ENCODE results near the gene KCNQ5.

Gene KCNQ5

GRCh38 chr6:73081955-73082354, 460.1 kb downstream of the KCNQ5 start:
- Histone ChIP-seq H4K20me1 (ENCODE audit: insufficient read depth) (no peaks in the 10 kb centered on the region), H3K4me3 (IDR thresholded peaks at IDR 0.05; ENCODE audit: insufficient read depth, low read depth, low read length) (no peak overlapping the region), H3K9ac (no peak overlapping the region), H3K36me3 (ENCODE audit: insufficient read depth) (no peaks in the 10 kb centered on the region), H3K27me3 (ENCODE audit: insufficient read depth, low read depth) (no peaks in the 10 kb centered on the region), H2AFZ (ENCODE audit: low read depth) (no peak overlapping the region), H3K79me2 (ENCODE audit: insufficient read depth, low read depth) (no peaks in the 10 kb centered on the region), H3K4me2 (no peak overlapping the region), H3K27ac (no peak overlapping the region), H3K4me1 (ENCODE audit: low read depth, poor library complexity, severe bottlenecking) (no peaks in the 10 kb centered on the region)
- TF ChIP-seq CTCF (conservative IDR thresholded peaks at IDR 0.05; ENCODE audit: low read depth, low read length): no peak

GRCh38 chr6:73083886-73084285, 462.0 kb downstream of the KCNQ5 start:
- H4K20me1 ChIP-seq (ENCODE audit: insufficient read depth): no peaks in the 10 kb centered on the region
- H2AFZ ChIP-seq (ENCODE audit: low read depth): no peak overlapping the region
- no peak for TF ChIP-seq CTCF (conservative IDR thresholded peaks at IDR 0.05; ENCODE audit: low read depth, low read length)
- H3K27ac ChIP-seq: no peak overlapping the region
- H3K9ac ChIP-seq: no peak overlapping the region
- H3K36me3 ChIP-seq (ENCODE audit: insufficient read depth): no peaks in the 10 kb centered on the region
- no peaks in the 10 kb centered on the region for H3K4me1 ChIP-seq (ENCODE audit: low read depth, poor library complexity, severe bottlenecking)
- no peaks in the 10 kb centered on the region for H3K27me3 ChIP-seq (ENCODE audit: insufficient read depth, low read depth)
- H3K4me3 ChIP-seq (IDR thresholded peaks at IDR 0.05; ENCODE audit: insufficient read depth, low read depth, low read length): no peak overlapping the region
- no peaks in the 10 kb centered on the region for H3K79me2 ChIP-seq (ENCODE audit: insufficient read depth, low read depth)
- no peak overlapping the region for H3K4me2 ChIP-seq

GRCh38 chr6:73085443-73085871, 463.6 kb downstream of the KCNQ5 start:
- no peaks in the 10 kb centered on the region for H3K36me3 ChIP-seq (ENCODE audit: insufficient read depth)
- H3K27me3 ChIP-seq (ENCODE audit: insufficient read depth, low read depth): no peaks in the 10 kb centered on the region
- no peak overlapping the region for H3K4me3 ChIP-seq (IDR thresholded peaks at IDR 0.05; ENCODE audit: insufficient read depth, low read depth, low read length)
- H3K79me2 ChIP-seq (ENCODE audit: insufficient read depth, low read depth): no peaks in the 10 kb centered on the region
- H3K9ac ChIP-seq: no peak overlapping the region
- H2AFZ ChIP-seq (ENCODE audit: low read depth): no peak overlapping the region
- no peak overlapping the region for H3K27ac ChIP-seq
- no peaks in the 10 kb centered on the region for H3K4me1 ChIP-seq (ENCODE audit: low read depth, poor library complexity, severe bottlenecking)
- no peak overlapping the region for H3K4me2 ChIP-seq
- TF ChIP-seq CTCF (conservative IDR thresholded peaks at IDR 0.05; ENCODE audit: low read depth, low read length): no peak
- H4K20me1 ChIP-seq (ENCODE audit: insufficient read depth): no peaks in the 10 kb centered on the region

- H3K4me3 ChIP-seq (IDR thresholded peaks at IDR 0.05; ENCODE audit: insufficient read depth, low read depth, low read length): no peak overlapping the region
- no peak overlapping the region for H3K9ac ChIP-seq
- no peak for TF ChIP-seq CTCF (conservative IDR thresholded peaks at IDR 0.05; ENCODE audit: low read depth, low read length)
- no peaks in the 10 kb centered on the region for H3K4me1 ChIP-seq (ENCODE audit: low read depth, poor library complexity, severe bottlenecking)
- H4K20me1 ChIP-seq (ENCODE audit: insufficient read depth): no peaks in the 10 kb centered on the region
- no peak overlapping the region for H3K4me2 ChIP-seq
- no peak overlapping the region for H2AFZ ChIP-seq (ENCODE audit: low read depth)
- no peaks in the 10 kb centered on the region for H3K27me3 ChIP-seq (ENCODE audit: insufficient read depth, low read depth)
- no peaks in the 10 kb centered on the region for H3K79me2 ChIP-seq (ENCODE audit: insufficient read depth, low read depth)
- no peaks in the 10 kb centered on the region for H3K36me3 ChIP-seq (ENCODE audit: insufficient read depth)
- no peak overlapping the region for H3K27ac ChIP-seq
Measured at GRCh38 chr6:73086726-73087125, 464.9 kb downstream of the KCNQ5 start.
